HCT116 (cell line): ENCODE results near the gene FOXN3. TPM values are rescaled to one million over a fixed set of nuclear protein-coding genes. Genes with fewer than 3 reads are reported as not detected.

Experiments used
- ATAC-seq: fragments of 200-7000 bp; cut with Tn5 transposase; 2 replicates; pipeline ENCODE4 v1.9.1; 2020; ENCODE audit warnings: mild to moderate bottlenecking, moderate library complexity
- BruUV-seq: library from RNA; stranded (reverse); fragments of 400-500 nt; replicated peaks from 2 replicates; lab custom pipeline; 2021; lab: Mats Ljungman, UMichigan
- CTCF ChIA-PET: fragments of 300-600 bp; sonication (Branson Sonifier 250); formaldehyde crosslinking; loops from one replicate; lab custom pipeline; 2021; ENCODE audit warnings: antibody characterized with exemption; lab: Charles Lee
- POLR2A ChIA-PET: fragments of 300-600, 350-600 bp; sonication (Branson Sonifier 250); formaldehyde crosslinking; loops from one replicate; lab custom pipeline; 2021; ENCODE audit warnings: antibody characterized with exemption; lab: Charles Lee
- RAD21 ChIA-PET, 2 experiments: fragments of 300-600 bp; sonication (Branson Sonifier 250); formaldehyde crosslinking; loops; one replicate each; lab custom pipeline; 2023; ENCODE audit warnings: low total read pairs in 2 of 2; ENCODE audit not compliant: uncharacterized antibody in 2 of 2, unreplicated experiment in 2 of 2, low non-redundant PET in 1 of 2; lab: Charles Lee
- DNase-seq: peaks from one replicate; pipeline ENCODE4 v3.0.0-alpha.2; 2010; ENCODE audit warnings: low read depth, low spot score
- H2AFZ ChIP-seq: fragments of 200-600 bp; shearing (Covaris generic), sonication (generic); 2 replicates; pipeline ENCODE4 v1.6.1; 2017; ENCODE audit warnings: low read depth, mixed run types, mixed read lengths, antibody characterized with exemption, low read length; ENCODE audit not compliant: poor library complexity, severe bottlenecking
- H3K27ac ChIP-seq: 2 replicates; pipeline ENCODE4 v1.5.1; 2012; ENCODE audit warnings: low read depth, low read length
- H3K27me3 ChIP-seq: fragments of 200-600 bp; sonication (generic); 2 replicates; pipeline ENCODE4 v1.6.1; 2016; ENCODE audit warnings: mixed run types, low read length, mixed read lengths; ENCODE audit not compliant: insufficient read depth
- H3K36me3 ChIP-seq, 2 experiments: fragments of 200-500 bp in 1 of 2; fragments of 200-600 bp in 1 of 2; sonication (Bioruptor generic) in 1 of 2; sonication (generic) in 1 of 2; 2 replicates each; pipeline versions ENCODE4 v1.5.1 to v1.6.1; 2014 to 2016; ENCODE audit warnings: low read length in 2 of 2, inconsistent platforms in 1 of 2, mixed read lengths in 1 of 2, mixed run types in 1 of 2; ENCODE audit not compliant: insufficient read depth in 2 of 2, control insufficient read depth in 1 of 2
- H3K4me1 ChIP-seq, 2 experiments: fragments of 200-600 bp in 1 of 2; sonication (generic) in 1 of 2; 2 replicates each; pipeline versions ENCODE4 v1.5.1 to v1.6.1; 2012 to 2017; ENCODE audit warnings: low read length in 2 of 2, inconsistent platforms in 1 of 2, mild to moderate bottlenecking in 1 of 2, mixed read lengths in 1 of 2, mixed run types in 1 of 2, moderate library complexity in 1 of 2; ENCODE audit not compliant: insufficient read depth in 2 of 2, control insufficient read depth in 1 of 2
- H3K4me2 ChIP-seq: fragments of 200-600 bp; sonication (generic); 2 replicates; pipeline ENCODE4 v1.6.1; 2017; ENCODE audit warnings: mixed run types, low read length, mixed read lengths
- H3K4me3 ChIP-seq, 2 experiments: fragments of 200-600 bp in 1 of 2; sonication (generic) in 1 of 2; replicated peaks in 1 of 2; 2 replicates each; pipeline ENCODE4 v1.5.1; 2011 to 2016; ENCODE audit warnings: low read length in 2 of 2, control low read depth in 1 of 2, low read depth in 1 of 2, mild to moderate bottlenecking in 1 of 2, mixed read lengths in 1 of 2, mixed run types in 1 of 2
- H3K79me2 ChIP-seq: fragments of 200-600 bp; sonication (generic); 2 replicates; pipeline ENCODE4 v1.6.1; 2017; ENCODE audit warnings: mild to moderate bottlenecking, mixed run types, low read length, moderate library complexity, mixed read lengths; ENCODE audit not compliant: insufficient read depth
- H3K9ac ChIP-seq: fragments of 200-600 bp; sonication (generic); 2 replicates; pipeline ENCODE4 v1.6.1; 2016; ENCODE audit warnings: low read length, mixed read lengths
- H3K9me2 ChIP-seq: fragments of 200-600 bp; sonication (generic), shearing (Covaris generic); 2 replicates; pipeline ENCODE4 v1.6.1; 2017; ENCODE audit warnings: mixed run types, mild to moderate bottlenecking, moderate library complexity; ENCODE audit not compliant: insufficient read depth
- H3K9me3 ChIP-seq, 2 experiments: fragments of 200-500 bp in 1 of 2; fragments of 200-600 bp in 1 of 2; sonication (Bioruptor generic) in 1 of 2; sonication (generic) in 1 of 2; 2 replicates each; pipeline ENCODE4 v1.6.1; 2014 to 2017; ENCODE audit warnings: low read length in 2 of 2, mixed read lengths in 2 of 2, inconsistent platforms in 1 of 2, low read depth in 1 of 2, mild to moderate bottlenecking in 1 of 2, mixed run types in 1 of 2, moderate library complexity in 1 of 2; ENCODE audit not compliant: control insufficient read depth in 1 of 2, insufficient read depth in 1 of 2
- H4K20me1 ChIP-seq: fragments of 200-600 bp; sonication (generic), shearing (Covaris generic); 2 replicates; pipeline ENCODE4 v1.6.1; 2017; ENCODE audit warnings: mixed run types, mild to moderate bottlenecking, moderate library complexity; ENCODE audit not compliant: insufficient read depth
- CBX3 ChIP-seq: IDR thresholded peaks from 2 replicates; pipeline ENCODE4 v1.6.1; 2012; ENCODE audit warnings: low read depth
- EZH2phosphoT487 ChIP-seq: fragments of 200-600 bp; IDR thresholded peaks from 2 replicates; pipeline ENCODE4 v1.6.1; 2018; ENCODE audit warnings: antibody characterized with exemption, borderline replicate concordance
- FOSL1 ChIP-seq: IDR thresholded peaks from 2 replicates; pipeline ENCODE4 v1.6.1; 2012; ENCODE audit warnings: low read depth
- JUND ChIP-seq: IDR thresholded peaks from 2 replicates; pipeline ENCODE4 v1.6.1; 2012
- POLR2A ChIP-seq: IDR thresholded peaks from 2 replicates; pipeline ENCODE4 v1.7.0; 2011; ENCODE audit warnings: borderline replicate concordance; ENCODE audit not compliant: insufficient read depth, insufficient read length; ENCODE audit errors: extremely low read depth
- RAD21 ChIP-seq: IDR thresholded peaks from 2 replicates; pipeline ENCODE4 v1.6.1; 2012; ENCODE audit warnings: low read depth, mild to moderate bottlenecking
- SIN3A ChIP-seq: IDR thresholded peaks from 2 replicates; pipeline ENCODE4 v1.6.1; 2012; ENCODE audit warnings: low read depth
- SRF ChIP-seq: IDR thresholded peaks from 2 replicates; pipeline ENCODE4 v1.6.1; 2012; ENCODE audit warnings: low read depth
- YY1 ChIP-seq: IDR thresholded peaks from 2 replicates; pipeline ENCODE4 v1.6.1; 2011; ENCODE audit warnings: low read length, low read depth, moderate library complexity, mild to moderate bottlenecking; ENCODE audit not compliant: insufficient replicate concordance; ENCODE audit errors: extremely low read depth
- ZFX ChIP-seq: fragments of 450-650 bp; IDR thresholded peaks from 2 replicates; pipeline ENCODE4 v1.6.1; 2017
- ZNF274 ChIP-seq: fragments of 200-500 bp; sonication (Bioruptor generic); IDR thresholded peaks from 2 replicates; pipeline ENCODE4 v1.6.1; 2014; ENCODE audit warnings: mild to moderate bottlenecking, low read depth, low read length, inconsistent platforms
- intact Hi-C: fragments of 100-400 bp; cut with micrococcal nuclease; formaldehyde crosslinking; loops from 2 replicates; pipeline ENCODE4 v1.10.0; 2022
- total RNA-seq: library from RNA; stranded (reverse); gene quantifications from one replicate; pipeline ENCODE4 v1.2.1, GENCODE V29; 2021; ENCODE audit not compliant: unreplicated experiment
- TF ChIP-seq, protein P1 (sequence below), 3 experiments: fragments of 200-600 bp in 1 of 3; sonication (generic) in 1 of 3; IDR thresholded peaks in 2 of 3; conservative IDR thresholded peaks in 1 of 3; 2 replicates each; pipeline ENCODE4 v1.5.1; 2012 to 2017; ENCODE audit warnings: low read depth in 2 of 3, low read length in 2 of 3, antibody characterized with exemption in 1 of 3, borderline replicate concordance in 1 of 3, control low read depth in 1 of 3, mild to moderate bottlenecking in 1 of 3, mixed read lengths in 1 of 3, mixed run types in 1 of 3, moderate library complexity in 1 of 3; ENCODE audit not compliant: insufficient read depth in 1 of 3
- TF ChIP-seq, protein P2 (sequence below): IDR thresholded peaks from 2 replicates; pipeline ENCODE4 v1.6.1; 2011; ENCODE audit warnings: mild to moderate bottlenecking, low read length, moderate library complexity; ENCODE audit not compliant: insufficient replicate concordance; ENCODE audit errors: extremely low read depth
- TF ChIP-seq, protein P3 (sequence below): IDR thresholded peaks from 2 replicates; pipeline ENCODE4 v1.6.1; 2012

Gene FOXN3
- total RNA-seq, 1 experiment from 2014 or later, result 20.0 TPM

DNA sequence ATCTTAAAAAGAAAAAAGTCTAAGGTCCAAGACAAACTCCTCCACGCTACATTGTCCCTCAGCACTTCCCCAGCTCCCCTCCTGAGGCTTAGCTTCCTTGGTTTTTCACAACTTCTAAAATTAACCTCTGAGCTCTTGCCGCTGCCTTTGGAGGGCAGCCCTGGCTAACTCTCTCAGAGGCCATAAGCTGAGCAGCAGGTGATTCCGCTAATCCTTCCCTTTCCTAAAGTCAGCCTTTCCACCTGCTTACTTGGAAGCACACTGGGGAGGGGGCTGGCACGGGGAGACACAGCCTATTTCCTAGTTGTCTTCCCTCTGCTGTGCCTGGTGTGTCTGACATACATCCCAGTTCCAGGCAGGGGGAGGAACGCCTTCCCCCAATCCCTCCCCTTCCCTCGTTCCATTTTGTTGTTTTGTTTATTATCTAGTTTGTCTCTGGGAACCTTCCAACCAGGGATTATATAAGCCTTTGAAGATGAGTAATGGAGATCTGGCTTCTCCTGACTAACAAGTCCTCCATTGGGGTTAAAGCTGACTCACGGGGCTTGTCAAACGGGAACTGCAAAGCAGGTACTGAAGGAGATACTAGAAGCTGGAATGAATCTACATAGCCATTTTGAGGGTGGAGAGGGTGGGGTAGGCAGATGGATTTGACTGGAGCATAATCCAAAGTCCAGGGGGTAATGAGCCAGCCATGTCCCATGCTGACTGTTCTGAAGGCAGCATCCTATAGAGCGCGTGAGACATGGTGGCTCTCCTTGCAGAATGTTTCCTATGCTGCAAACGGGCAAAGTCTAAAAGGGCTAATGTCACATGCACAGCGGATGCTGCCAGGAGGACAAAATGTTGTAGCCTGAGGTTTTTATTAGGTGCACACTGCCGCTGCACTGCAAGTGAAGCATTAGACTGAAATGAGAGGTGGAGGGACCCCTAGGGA lies 230.8 kb downstream of the FOXN3 start (continued):
- TF ChIP-seq, protein P1, sequence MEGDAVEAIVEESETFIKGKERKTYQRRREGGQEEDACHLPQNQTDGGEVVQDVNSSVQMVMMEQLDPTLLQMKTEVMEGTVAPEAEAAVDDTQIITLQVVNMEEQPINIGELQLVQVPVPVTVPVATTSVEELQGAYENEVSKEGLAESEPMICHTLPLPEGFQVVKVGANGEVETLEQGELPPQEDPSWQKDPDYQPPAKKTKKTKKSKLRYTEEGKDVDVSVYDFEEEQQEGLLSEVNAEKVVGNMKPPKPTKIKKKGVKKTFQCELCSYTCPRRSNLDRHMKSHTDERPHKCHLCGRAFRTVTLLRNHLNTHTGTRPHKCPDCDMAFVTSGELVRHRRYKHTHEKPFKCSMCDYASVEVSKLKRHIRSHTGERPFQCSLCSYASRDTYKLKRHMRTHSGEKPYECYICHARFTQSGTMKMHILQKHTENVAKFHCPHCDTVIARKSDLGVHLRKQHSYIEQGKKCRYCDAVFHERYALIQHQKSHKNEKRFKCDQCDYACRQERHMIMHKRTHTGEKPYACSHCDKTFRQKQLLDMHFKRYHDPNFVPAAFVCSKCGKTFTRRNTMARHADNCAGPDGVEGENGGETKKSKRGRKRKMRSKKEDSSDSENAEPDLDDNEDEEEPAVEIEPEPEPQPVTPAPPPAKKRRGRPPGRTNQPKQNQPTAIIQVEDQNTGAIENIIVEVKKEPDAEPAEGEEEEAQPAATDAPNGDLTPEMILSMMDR (IDR thresholded peaks at IDR 0.05 in 2 of 3, conservative IDR thresholded peaks at IDR 0.05 in 1 of 3; ENCODE audit: borderline replicate concordance in 1 of 3, insufficient read depth in 1 of 3, low read depth in 2 of 3, low read length in 2 of 3), result no peak
- TF ChIP-seq SRF (peak; percentile 43; the same call in 1 of the 2 replicates), SIN3A (peak; percentile 72; the same call in 1 of the 2 replicates), JUND (peak; percentile 87)

DNA sequence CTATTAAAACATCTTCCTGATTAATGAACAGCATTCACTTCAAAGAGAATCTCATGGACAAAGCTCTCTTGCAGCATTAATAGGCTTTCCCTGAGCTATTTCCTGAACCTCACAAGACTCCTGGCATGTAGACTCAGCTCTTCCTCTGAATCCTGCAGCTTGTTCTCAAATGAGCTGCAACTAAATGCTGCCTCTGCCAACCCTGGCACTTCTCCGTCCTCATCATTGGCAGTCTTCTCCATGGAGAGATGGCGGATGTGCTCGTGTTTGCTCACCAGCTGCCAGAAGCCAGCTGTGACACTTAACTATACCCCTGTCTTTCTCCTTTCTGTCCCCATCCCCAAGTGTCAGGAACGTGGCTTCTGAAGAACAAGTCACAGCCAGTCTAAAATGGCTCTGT lies 232.1 kb downstream of the FOXN3 start:
- Histone ChIP-seq H2AFZ (no peak overlapping the region), H3K27ac (no peak overlapping the region), H4K20me1 (no peaks in the 10 kb centered on the region), H3K4me1 (peaks cover 13 to 23% of the 10 kb centered on the region in 2 experiments; a peak in 3 of 4 replicates), H3K36me3 (no peaks in the 10 kb centered on the region), H3K9me3 (no peaks in the 10 kb centered on the region), H3K4me3 (no peak overlapping the region), H3K9ac (no peak overlapping the region), H3K4me2 (no peak overlapping the region), H3K79me2 (no peaks in the 10 kb centered on the region), H3K9me2 (peaks cover 1% of the 10 kb centered on the region; the same call in 1 of the 2 replicates), H3K27me3 (no peaks in the 10 kb centered on the region)
- ATAC-seq, result no peak
- ChIA-PET POLR2A (no interaction called here), RAD21 (no interaction called here), CTCF (no interaction called here)
- no peak for DNase-seq
- TF ChIP-seq, protein P1 (IDR thresholded peaks at IDR 0.05 in 2 of 3, conservative IDR thresholded peaks at IDR 0.05 in 1 of 3; ENCODE audit: borderline replicate concordance in 1 of 3, insufficient read depth in 1 of 3, low read depth in 2 of 3, low read length in 2 of 3), result no peak
- no peak for TF ChIP-seq CBX3
- no peak for TF ChIP-seq ZFX
- TF ChIP-seq, protein P2, sequence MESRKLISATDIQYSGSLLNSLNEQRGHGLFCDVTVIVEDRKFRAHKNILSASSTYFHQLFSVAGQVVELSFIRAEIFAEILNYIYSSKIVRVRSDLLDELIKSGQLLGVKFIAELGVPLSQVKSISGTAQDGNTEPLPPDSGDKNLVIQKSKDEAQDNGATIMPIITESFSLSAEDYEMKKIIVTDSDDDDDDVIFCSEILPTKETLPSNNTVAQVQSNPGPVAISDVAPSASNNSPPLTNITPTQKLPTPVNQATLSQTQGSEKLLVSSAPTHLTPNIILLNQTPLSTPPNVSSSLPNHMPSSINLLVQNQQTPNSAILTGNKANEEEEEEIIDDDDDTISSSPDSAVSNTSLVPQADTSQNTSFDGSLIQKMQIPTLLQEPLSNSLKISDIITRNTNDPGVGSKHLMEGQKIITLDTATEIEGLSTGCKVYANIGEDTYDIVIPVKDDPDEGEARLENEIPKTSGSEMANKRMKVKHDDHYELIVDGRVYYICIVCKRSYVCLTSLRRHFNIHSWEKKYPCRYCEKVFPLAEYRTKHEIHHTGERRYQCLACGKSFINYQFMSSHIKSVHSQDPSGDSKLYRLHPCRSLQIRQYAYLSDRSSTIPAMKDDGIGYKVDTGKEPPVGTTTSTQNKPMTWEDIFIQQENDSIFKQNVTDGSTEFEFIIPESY, result no peak
- no peak for TF ChIP-seq POLR2A
- TF ChIP-seq, protein P3, sequence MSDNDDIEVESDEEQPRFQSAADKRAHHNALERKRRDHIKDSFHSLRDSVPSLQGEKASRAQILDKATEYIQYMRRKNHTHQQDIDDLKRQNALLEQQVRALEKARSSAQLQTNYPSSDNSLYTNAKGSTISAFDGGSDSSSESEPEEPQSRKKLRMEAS, result no peak
- TF ChIP-seq ZNF274, result no peak
- no peak for TF ChIP-seq EZH2phosphoT487
- no peak for TF ChIP-seq SRF
- TF ChIP-seq YY1, result no peak
- no peak for TF ChIP-seq SIN3A
- TF ChIP-seq RAD21, result no peak
- TF ChIP-seq FOSL1, result no peak
- intact Hi-C loops, result no loop called here
- BruUV-seq, result no TSS peak
